GM12878 (cell line): ENCODE measurements around the gene ITGA8.

Source experiments
- BRCA1 ChIP-seq: IDR thresholded peaks from 2 replicates; pipeline ENCODE4 v1.6.1; 2011; ENCODE audit warnings: low read depth, low read length, improper control_type of control experiment
- CHD2 ChIP-seq: IDR thresholded peaks from 2 replicates; pipeline ENCODE4 v1.6.1; 2011; ENCODE audit warnings: low read depth, low read length, improper control_type of control experiment, borderline replicate concordance
- CTCF ChIP-seq, 3 experiments: IDR thresholded peaks in 2 of 3; conservative IDR thresholded peaks in 1 of 3; 2 replicates each; pipeline ENCODE4 v1.5.1; 2011; ENCODE audit warnings: low read depth in 3 of 3, low read length in 3 of 3, mild to moderate bottlenecking in 3 of 3, control low read depth in 2 of 3, moderate library complexity in 2 of 3, inconsistent platforms in 1 of 3, mixed read lengths in 1 of 3; ENCODE audit not compliant: control insufficient read depth in 2 of 3, insufficient read depth in 1 of 3; ENCODE audit errors: extremely low read depth in 1 of 3
- FOXM1 ChIP-seq: IDR thresholded peaks from 2 replicates; pipeline ENCODE4 v1.6.1; 2012; ENCODE audit warnings: low read depth, mild to moderate bottlenecking, inconsistent platforms, low read length, moderate library complexity
- JUNB ChIP-seq: IDR thresholded peaks from 2 replicates; pipeline ENCODE4 v1.6.1; 2016; ENCODE audit warnings: antibody characterized with exemption, mild to moderate bottlenecking
- NFIC ChIP-seq: IDR thresholded peaks from 2 replicates; pipeline ENCODE4 v1.6.1; 2012; ENCODE audit warnings: low read depth, mild to moderate bottlenecking, inconsistent platforms, low read length, moderate library complexity
- POLR2A ChIP-seq: IDR thresholded peaks from 2 replicates; pipeline ENCODE4 v1.6.1; 2011; ENCODE audit warnings: low read depth, mild to moderate bottlenecking, low read length
- REST ChIP-seq: IDR thresholded peaks from 2 replicates; pipeline ENCODE4 v1.6.1; 2012; ENCODE audit warnings: mild to moderate bottlenecking, low read depth, low read length
- SMAD5 ChIP-seq: IDR thresholded peaks from 2 replicates; pipeline ENCODE4 v1.6.1; 2016; ENCODE audit warnings: antibody characterized with exemption, low read depth
- SP1 ChIP-seq: IDR thresholded peaks from one replicate; pipeline ENCODE4 v1.6.1; 2011; ENCODE audit warnings: low read depth, low read length

GRCh38 chr10:15742102-15742501, 22.4 kb upstream of the ITGA8 start:
- TF ChIP-seq JUNB, result no peak
- no peak for TF ChIP-seq CTCF (IDR thresholded peaks at IDR 0.05 in 2 of 3, conservative IDR thresholded peaks at IDR 0.05 in 1 of 3; ENCODE audit: control insufficient read depth in 2 of 3, extremely low read depth in 1 of 3, insufficient read depth in 1 of 3, low read depth in 3 of 3, low read length in 3 of 3)
- no peak for TF ChIP-seq POLR2A
- no peak for TF ChIP-seq FOXM1
- no peak for TF ChIP-seq NFIC
- no peak for TF ChIP-seq CHD2
- TF ChIP-seq BRCA1, result no peak
- TF ChIP-seq SP1, result no peak
- no peak for TF ChIP-seq SMAD5
- no peak for TF ChIP-seq REST
